Hematopoietic multipotent progenitor cell treated with erythropoietin and hydrocortisone succinate and interleukin-3 and kit ligand, for 6 days (in vitro differentiated cells): ENCODE data around the gene MDM4.
"Not testable (repeated sequence)": the region's sequence is repeated elsewhere in the genome, so short reads cannot be mapped to it uniquely, and the experiment has no call there.

ENCODE experiments used
- DNase-seq: peaks from one replicate; pipeline ENCODE4 v3.0.0-alpha.2; 2015

MDM4 gene

DNA sequence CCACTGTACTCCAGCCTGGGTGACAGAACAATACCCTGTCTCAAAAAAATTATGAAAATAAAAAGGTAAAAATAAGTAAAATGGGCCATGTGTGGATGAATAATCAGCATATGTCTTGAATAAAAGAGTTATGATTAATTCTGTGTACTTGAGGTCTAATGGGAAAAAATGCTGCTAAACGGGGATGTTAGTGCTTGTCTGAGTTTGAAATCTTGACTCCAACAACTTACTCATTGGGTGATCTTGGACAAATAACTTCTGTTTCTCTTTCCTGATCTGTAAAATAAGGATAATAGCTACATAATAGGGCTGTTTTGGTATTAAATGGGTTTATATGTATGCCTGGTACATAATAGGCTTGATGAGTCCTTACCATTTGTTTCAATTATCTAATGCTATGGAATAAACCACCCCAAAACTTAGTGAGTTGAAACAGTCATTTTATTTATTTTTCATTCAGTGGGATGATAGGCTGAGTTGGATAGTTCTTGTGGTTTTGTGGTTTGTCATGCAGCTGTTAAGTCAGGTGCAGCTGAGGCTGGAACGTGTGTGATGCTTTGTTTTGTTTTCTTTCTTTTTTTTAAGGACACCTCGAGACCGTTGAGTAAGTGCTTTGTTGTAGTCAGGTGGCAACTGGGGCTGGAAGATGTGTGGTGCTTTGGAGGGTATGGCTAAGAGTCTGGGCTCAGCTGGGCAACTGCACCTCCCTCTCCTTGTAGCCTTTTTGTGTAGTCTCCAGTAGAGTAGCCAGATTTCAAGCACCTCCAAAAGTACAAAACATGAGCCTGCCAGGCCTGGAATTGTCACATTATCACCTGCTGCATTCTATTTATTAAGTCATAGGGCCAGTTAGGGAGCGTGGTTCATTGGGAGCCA is 4.9 kb downstream of the MDM4 start:
- DNase-seq: peak; percentile 86

DNA sequence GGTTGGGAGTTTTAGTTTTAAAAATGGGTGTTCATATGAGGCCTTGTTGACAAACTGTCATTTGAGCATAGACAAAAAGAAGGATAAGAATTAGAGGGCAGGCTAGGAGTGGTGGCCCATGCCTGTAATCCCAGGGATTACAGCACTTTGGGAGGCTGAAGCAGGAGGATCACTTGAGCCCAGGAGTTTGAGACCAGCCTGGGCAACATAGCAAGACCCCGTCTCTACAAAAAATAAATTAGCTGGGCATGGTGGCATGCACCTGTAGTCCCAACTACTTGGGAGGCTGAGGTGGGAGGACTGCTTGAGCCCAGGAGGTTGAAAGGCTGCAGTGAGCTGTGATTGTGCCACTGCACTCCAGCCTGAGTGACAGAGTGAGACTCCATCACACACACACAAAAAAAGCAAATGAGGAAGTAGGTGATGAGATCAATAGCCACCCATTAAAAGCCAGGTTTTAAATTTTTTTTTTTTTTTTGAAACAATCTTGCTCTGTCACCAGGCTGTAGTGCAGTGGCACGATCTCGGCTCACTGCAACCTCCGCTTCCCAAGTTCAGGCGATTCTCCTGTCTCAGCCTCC is 5.8 kb downstream of the MDM4 start:
- not testable (repeated sequence) for DNase-seq

DNA sequence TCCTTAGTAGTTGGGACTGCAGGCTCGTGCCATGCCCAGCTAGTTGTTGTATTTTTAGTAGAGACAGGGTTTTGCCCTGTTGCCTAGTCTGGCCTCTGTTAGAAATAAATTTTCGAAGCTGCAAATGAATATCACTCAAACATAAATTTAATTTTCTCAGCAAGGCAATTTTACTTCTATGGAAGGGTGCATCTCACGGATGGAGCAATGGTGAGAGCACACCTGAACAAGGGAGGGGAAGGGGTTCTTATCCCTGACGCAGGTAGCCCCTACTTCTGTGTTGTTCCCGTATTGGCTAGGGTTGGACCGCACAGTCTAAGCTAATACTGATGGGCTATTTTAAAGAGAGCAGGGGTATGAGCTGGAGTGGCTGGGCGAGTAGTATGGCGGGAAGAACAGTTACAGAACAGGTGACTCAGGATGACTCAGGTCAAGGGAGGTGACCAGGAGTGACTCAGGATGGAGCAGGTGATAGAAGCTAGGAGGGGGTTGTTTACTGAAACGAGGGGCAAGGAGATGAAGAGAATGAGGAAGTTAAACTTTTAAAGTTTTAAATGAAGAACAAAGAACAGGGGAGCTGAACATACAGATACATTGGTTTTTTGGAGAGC is 7.5 kb downstream of the MDM4 start:
- DNase-seq: no peak

DNA sequence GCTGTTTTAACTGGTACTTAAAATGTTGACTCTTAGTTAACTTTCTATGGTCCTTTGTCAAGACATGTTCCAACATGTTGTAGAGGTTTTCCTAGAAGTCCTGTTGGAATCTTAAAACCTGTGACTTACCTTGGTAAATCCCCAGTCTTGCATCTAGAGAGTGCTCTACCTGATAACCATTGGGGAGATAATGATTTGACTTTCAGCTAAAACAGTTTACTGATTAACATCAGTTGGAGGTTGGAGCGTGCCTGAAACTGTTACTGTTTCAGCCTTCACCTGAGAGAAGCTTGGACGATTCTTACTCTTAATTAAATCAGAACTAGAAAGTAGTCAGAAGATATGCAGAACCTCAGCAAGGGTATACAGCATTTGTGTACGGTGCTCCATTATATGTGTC is 8.8 kb downstream of the MDM4 start:
- no peak for DNase-seq

DNA sequence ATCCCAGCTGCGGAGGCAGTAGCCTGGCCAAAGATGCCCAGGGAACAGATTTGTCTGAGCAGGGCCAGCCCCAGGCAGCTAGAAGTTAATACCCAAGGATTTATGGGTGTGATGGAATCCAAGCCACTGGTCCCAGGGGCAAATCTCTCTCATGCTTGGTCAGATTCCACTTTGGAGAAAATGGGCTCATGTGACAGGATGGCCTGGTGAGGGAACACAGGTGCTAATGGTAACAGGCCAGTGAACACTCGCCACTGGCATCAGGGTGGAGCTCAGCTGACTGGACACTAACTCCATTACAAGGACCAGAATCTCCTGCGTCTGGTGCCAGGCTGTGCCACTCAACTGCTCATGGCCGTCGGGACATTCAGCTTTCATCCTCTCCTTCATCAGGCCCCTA is 12.0 kb downstream of the MDM4 start:
- no peak for DNase-seq

DNA sequence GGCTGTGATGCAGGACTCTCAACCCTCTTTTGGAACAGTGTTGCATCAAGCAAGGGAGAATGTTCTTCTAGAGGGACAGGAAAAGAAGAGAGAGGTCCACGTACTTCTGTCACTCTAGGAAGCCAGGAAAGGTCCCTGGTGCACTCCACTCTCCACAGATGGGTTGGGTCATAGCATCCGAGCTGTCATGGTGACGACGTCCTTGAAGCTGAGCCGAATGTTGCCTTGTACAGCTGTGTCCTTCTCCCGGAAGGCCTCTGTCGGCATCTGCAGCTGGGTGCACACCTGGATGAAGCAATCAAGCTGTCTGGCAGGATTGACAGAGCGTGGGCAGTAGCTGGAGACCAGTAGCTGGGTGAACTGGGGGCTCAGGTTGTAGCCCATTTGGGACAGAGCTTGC is 12.5 kb downstream of the MDM4 start:
- no peak for DNase-seq

DNA sequence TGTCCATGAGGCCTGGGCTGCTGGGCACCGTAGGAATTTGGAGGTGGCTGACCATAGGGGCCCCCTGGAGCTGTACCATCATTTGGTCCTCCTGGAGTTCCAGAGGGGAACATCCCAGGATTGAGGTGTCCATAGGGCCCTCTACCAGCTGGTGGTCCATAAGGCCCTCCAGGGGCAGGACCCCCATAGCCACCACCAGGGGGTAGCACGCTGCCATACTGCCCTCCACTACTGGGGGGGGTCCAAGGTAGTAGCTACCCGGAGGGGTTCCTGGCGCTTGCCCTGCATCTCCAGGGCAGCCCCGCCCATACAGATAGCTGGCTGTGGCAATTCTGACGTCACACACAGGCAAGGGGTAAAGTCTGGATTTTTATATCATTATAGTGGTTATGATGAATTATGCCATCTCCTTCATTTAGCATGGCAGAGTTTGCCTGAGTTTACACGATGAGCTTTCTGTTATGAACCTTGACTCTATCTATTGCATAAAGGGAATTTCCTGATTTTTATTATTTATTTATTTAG is 13.2 kb downstream of the MDM4 start:
- no peak for DNase-seq

DNA sequence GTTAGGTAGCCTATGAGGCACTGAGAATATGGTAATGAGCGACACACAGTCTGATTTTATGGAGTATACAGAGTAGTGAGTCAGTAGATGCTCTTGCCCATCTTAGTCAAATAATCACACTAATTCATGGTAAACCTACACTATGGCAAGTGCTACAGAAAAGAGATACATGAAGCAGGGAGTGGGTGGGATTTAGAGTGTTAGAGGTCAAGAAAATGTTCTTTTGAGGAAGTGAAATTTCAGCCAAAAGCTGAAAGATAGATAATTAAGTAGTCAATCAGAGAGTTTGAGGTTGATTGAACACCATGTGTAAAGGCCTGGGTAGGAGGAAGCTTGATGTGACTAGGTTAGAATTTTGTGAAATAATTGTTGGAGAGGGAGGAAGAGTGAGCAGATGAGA is 14.7 kb downstream of the MDM4 start:
- no peak for DNase-seq

DNA sequence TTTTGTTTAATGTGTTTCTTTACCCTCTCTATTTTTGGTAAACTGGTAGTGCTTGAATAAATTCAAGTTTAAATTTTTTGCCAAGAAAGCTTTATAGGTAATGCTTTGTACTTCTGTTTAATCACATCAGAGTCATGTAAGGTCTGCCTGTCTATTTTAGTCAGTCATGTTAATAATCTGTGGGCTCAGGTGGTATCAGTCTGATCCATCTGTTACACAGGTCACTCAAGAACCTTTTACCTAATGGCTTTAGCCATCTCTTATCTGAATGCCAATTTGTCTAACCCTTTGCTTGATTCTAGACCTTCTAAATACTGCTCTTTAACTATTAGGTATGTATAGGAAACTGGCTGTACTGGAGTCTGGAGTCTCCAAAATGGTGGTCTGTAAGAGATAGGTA is 16.6 kb downstream of the MDM4 start:
- DNase-seq: no peak

GRCh38 chr1:204541626-204542025 is 25.4 kb downstream of the MDM4 start:
- no peak for DNase-seq

DNA sequence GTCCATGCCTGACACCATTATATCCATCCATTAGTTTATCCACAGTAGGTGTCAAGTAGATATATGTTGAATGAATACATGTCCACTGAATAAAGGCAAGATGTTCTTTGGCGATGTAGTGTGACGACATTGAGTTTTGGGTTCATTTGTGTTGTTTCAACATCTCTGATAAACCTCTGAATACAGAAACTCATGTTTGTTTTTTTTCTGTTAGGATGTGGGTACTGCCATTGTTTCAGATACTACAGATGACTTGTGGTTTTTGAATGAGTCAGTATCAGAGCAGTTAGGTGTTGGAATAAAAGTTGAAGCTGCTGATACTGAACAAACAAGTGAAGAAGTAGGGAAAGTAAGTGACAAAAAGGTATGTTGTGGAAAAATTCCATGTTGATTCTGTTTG is 28.1 kb downstream of the MDM4 start:
- peak; percentile 71 for DNase-seq

DNA sequence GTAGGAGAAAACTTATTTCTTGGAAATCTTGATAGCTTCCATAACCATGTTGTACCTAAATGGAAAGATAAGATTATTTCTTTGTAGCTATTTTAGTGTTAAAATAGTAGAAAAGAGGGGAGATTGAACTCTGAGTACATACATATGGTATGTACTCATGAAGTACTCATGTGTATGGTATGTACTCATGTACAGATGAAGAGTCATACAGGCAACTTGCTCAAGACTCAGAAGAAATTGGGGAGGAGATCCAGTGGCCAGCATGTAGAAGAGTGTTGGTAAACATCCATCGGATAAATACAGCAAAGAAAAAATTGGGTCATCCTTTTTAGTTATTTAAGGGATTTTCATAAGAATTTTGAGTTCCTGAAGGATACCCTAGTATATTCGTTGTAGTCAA is 29.0 kb downstream of the MDM4 start:
- no peak for DNase-seq

DNA sequence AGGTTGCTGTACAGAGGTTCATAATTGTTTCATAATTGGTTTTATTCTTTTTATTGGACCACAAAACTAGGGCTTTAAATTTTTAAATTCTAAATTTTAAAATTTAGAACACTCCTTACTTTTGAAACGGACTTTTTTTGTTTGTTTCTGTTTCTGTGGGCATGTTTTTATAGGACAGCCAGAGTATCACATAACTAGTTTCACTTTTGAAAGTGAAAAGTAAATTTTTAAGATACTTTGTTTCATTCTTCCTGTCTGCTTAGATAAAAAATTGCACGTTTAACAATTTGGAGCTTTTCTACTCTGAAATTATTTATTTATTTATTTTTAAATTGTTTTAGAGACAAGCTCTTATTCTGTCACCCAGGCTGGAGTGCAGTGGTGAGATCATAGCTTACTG is 29.7 kb downstream of the MDM4 start:
- DNase-seq: no peak

- DNase-seq: no peak
Observed at GRCh38 chr1:204548265-204548664, 32.1 kb downstream of the MDM4 start.

DNA sequence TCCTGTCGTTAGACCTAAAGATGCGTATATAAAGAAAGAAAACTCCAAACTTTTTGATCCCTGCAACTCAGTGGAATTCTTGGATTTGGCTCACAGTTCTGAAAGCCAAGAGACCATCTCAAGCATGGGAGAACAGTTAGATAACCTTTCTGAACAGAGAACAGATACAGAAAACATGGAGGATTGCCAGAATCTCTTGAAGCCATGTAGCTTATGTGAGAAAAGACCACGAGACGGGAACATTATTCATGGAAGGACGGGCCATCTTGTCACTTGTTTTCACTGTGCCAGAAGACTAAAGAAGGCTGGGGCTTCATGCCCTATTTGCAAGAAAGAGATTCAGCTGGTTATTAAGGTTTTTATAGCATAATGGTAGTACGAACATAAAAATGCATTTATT is 33.1 kb downstream of the MDM4 start:
- DNase-seq: no peak

- no peak for DNase-seq
Observed at GRCh38 chr1:204550926-204551325, 34.7 kb downstream of the MDM4 start.

- no peak for DNase-seq
Observed at GRCh38 chr1:204556458-204557052, 40.3 kb downstream of the MDM4 start.

DNA sequence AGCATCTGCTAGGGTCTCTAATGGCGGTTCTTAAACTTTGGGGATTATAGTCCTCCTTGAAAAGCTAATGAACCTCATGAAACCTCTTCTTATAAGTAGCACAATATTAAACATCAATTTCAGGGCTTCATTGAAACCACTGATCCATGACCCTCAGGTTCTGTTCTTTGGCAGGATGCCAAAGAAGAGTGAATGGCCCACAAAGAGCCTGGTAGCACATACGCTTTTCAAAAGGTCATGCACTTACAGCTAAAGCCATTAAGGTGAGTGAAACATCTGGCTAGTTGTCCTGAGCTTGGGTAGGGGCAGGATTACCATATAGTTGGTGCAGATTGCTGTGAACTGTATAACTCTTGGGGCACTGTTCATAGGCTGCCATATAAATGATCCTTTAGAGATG is 42.3 kb downstream of the MDM4 start:
- no peak for DNase-seq

GRCh38 chr1:204560002-204560401 is 43.8 kb downstream of the MDM4 start:
- DNase-seq: not testable (repeated sequence)

DNA sequence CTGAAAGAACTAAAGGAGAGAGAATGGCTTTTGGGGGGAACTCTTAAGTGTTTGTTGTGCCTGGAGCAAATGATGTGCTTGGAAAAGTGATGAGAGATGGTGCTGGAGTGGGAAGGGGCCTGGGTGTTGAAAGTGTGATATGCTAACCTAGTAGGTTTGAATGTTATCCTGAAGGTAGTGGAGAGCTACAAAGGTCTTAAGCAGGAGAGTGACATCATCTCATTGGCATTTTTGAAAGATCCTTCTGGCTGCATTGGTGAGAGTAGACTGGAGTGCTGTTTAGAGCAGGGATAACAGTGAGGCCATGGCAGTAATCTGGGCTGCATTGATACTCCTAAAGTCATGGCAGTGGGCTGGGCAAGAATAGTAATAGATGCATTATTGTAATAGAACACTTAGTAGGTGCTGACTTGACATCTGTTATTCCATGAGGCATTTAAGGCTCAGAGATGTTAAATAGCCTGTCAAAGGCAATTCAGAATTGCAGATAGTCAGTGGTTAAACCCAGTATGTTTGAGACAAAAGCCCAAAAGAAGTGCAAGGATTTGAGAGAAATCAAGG is 44.5 kb downstream of the MDM4 start:
- DNase-seq: no peak

- no peak for DNase-seq
Observed at GRCh38 chr1:204562075-204562990, 46.1 kb downstream of the MDM4 start.

- no peak for DNase-seq
Observed at GRCh38 chr1:204563307-204563706, 47.1 kb downstream of the MDM4 start.
